HG03097 (cell line): Measurements from ENCODE around the gene ANAPC1.
A peak's percentile ranks its signal among the peaks of the same experiment; 100 is the strongest.
"Not testable (repeated sequence)": the region's sequence is repeated elsewhere in the genome, so short reads cannot be mapped to it uniquely, and the experiment has no call there.

Source experiments
- ATAC-seq: cut with Tn5 transposase; IDR thresholded peaks from one replicate; pipeline ENCODE4 v1.9.1; 2021; ENCODE audit not compliant: unreplicated experiment, low FRiP score

Gene ANAPC1

GRCh38 chr2:111883661-111884591 is at the start of gene ANAPC1:
TSS of gene ANAPC1 (minus strand) at chr2:111884193. CDS start at chr2:111880825, 3,368 bp downstream.
- peak; percentile 78 for ATAC-seq

- ATAC-seq = no peak
These were observed 48.9 kb upstream of the ANAPC1 start for GRCh38 chr2:111932841-111933291.

GRCh38 chr2:111930875-111931274 is 46.9 kb upstream of the ANAPC1 start:
- no peak for ATAC-seq

GRCh38 chr2:111930409-111930808 is 46.4 kb upstream of the ANAPC1 start:
- no peak for ATAC-seq

- ATAC-seq = no peak
These were observed 43.7 kb upstream of the ANAPC1 start for GRCh38 chr2:111927723-111928122.

GRCh38 chr2:111924617-111925107 is 40.7 kb upstream of the ANAPC1 start:
- no peak for ATAC-seq

GRCh38 chr2:111923276-111923804 is 39.3 kb upstream of the ANAPC1 start:
- no peak for ATAC-seq

- ATAC-seq = no peak
These were observed 36.0 kb upstream of the ANAPC1 start for GRCh38 chr2:111919794-111920608.

- no peak for ATAC-seq
These were observed 35.4 kb upstream of the ANAPC1 start for GRCh38 chr2:111919365-111919764.

GRCh38 chr2:111918383-111918806 is 34.4 kb upstream of the ANAPC1 start:
- ATAC-seq = no peak

- ATAC-seq = no peak
These were observed 33.1 kb upstream of the ANAPC1 start for GRCh38 chr2:111917106-111917505.

- no peak for ATAC-seq
These were observed 28.6 kb upstream of the ANAPC1 start for GRCh38 chr2:111912547-111912946.

- ATAC-seq = not testable (repeated sequence)
These were observed 27.4 kb upstream of the ANAPC1 start for GRCh38 chr2:111911295-111911977.

- ATAC-seq = no peak
These were observed 26.8 kb upstream of the ANAPC1 start for GRCh38 chr2:111910609-111911277.

GRCh38 chr2:111909997-111910396 is 26.0 kb upstream of the ANAPC1 start:
- ATAC-seq = not testable (repeated sequence)

- ATAC-seq = no peak
These were observed 25.1 kb upstream of the ANAPC1 start for GRCh38 chr2:111909079-111909478.

GRCh38 chr2:111908578-111908977 is 24.6 kb upstream of the ANAPC1 start:
- no peak for ATAC-seq

GRCh38 chr2:111905990-111906735 is 22.2 kb upstream of the ANAPC1 start:
- no peak for ATAC-seq

GRCh38 chr2:111905475-111905869 is 21.5 kb upstream of the ANAPC1 start:
- not testable (repeated sequence) for ATAC-seq
